Middle frontal gyrus (tissue), 1 donor: ENCODE measurements around the gene PHPT1.
"Not testable (repeated sequence)": the region's sequence is repeated elsewhere in the genome, so short reads cannot be mapped to it uniquely, and the experiment has no call there.

Source experiments
- DNase-seq: peaks from one replicate; pipeline ENCODE4 v3.0.0-alpha.2; 2015; ENCODE audit warnings: low spot score; ENCODE audit errors: extremely low spot score

The PHPT1 gene

DNA sequence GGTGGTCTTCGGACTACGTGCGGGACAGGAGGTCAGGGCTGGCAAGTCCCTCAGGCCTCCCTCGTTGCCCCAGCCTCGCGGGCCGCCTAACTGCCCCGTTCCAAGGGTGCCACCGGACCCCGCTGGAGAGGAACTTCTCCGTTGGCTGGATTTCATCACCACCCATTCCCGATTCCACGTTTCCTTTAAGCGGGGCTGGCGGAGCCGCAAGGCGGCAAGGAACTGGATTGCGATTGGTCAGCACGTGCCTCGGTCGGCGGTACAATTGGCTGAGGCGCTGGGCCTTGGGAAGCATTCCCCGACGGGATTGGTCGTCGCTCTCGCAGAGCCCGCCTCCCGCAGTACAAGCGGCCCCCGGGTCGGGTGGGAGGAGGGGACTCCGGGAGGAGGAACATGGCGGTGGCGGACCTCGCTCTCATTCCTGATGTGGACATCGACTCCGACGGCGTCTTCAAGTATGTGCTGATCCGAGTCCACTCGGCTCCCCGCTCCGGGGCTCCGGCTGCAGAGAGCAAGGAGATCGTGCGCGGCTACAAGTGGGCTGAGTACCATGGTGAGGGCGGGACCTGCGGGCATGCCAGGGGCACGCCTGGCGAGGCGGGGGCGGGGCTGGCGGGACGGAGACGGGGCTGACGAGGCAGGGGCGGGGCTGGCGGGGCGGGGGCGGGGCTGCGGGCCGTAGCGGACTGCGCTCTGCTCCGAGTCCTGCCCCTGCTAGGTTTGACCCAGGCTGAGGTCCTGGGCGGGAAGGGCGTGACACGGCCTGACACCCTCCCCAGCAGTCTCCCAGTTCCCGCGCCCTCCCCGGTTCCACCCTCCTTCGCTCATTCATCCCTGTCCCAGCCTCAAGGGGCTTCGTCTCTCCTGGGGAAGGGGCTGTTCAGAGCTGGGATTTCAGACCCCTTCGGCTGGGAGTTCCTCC is at the start of gene PHPT1:
Gene PHPT1 (plus strand): TSS at position 372 of the 922 bp plus-strand sequence. CDS start 22 bp downstream, at position 394.
- DNase-seq = peak; percentile 97

DNA sequence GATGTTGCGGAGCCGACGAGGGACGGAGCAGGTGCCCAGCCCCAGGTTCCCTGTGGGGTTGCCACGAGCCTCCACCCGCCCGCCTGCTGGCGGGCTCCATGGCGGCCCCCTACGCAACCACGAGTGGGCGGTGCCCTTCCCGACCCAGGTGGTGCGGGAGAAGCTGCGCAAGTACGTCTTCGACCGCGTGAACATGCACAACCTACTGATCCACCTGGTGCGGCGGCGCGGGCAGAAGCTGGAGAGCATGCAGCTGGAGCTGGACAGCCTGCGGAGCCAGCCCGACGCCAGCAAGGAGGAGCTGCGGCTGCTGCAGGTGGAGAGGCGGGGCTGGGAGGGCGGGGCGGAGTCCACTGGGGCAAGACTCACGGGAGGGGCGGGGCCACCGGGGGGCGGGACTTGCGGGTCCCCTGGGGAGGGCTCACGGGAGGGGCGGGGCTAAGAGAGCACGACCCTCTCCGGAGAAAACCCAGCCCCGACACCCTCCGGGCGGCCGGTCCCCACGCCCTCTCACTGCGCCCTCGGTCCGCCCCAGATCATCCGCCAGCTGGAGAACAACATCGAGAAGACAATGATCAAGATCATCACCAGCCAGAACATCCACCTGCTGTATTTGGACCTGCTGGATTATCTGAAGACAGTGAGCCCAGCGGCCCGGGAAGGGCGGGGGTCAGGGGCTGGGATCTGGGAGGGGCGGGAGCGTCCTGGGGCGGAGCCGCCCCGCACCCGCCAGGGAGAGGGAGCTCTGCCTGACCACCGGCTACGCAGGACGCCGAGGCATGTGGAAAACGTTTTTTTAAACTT is 49.2 kb upstream of the PHPT1 start:
- no peak for DNase-seq

DNA sequence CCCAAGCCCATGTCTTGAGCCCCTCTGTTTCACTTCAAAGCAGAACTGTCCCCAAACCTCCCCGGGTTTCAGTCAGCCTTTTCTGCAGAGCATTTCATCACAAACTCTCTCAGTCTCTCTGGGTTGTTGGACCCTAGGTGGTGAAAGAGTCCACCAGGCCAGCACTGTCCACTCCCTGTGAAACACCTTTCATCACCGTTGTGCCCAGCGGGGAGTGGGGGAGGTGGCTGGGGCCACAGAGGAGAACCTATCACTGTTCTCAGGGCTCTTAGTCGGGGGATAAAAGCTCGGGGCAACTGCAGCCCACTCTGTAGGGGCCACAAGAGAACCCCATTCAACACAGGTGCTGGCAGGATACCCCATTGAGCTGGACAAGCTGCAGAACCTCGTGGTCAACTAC is 46.9 kb upstream of the PHPT1 start:
- no peak for DNase-seq

DNA sequence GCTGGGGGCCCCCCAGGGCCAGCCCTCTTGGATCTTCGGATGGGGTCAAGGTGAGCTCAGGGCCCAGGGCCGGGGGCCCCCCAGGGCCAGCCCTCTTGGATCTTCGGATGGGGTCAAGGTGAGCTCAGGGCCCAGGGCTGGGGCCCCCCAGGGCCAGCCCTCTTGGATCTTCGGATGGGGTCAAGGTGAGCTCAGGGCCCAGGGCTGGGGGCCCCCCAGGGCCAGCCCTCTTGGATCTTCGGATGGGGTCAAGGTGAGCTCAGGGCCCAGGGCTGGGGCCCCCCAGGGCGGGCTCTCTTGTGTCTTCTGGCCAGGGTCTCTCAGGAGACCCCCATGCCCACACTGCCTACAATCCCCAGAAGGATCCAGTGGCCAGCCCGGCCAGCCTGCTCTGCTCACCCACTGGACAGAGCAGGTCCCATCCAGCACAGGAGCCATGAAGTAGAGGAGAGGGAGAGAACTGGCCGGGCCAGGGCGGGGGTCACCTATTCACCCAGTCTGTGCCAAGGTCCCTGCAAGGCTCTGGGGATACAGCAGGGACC is 46.1 kb upstream of the PHPT1 start:
- not testable (repeated sequence) for DNase-seq

DNA sequence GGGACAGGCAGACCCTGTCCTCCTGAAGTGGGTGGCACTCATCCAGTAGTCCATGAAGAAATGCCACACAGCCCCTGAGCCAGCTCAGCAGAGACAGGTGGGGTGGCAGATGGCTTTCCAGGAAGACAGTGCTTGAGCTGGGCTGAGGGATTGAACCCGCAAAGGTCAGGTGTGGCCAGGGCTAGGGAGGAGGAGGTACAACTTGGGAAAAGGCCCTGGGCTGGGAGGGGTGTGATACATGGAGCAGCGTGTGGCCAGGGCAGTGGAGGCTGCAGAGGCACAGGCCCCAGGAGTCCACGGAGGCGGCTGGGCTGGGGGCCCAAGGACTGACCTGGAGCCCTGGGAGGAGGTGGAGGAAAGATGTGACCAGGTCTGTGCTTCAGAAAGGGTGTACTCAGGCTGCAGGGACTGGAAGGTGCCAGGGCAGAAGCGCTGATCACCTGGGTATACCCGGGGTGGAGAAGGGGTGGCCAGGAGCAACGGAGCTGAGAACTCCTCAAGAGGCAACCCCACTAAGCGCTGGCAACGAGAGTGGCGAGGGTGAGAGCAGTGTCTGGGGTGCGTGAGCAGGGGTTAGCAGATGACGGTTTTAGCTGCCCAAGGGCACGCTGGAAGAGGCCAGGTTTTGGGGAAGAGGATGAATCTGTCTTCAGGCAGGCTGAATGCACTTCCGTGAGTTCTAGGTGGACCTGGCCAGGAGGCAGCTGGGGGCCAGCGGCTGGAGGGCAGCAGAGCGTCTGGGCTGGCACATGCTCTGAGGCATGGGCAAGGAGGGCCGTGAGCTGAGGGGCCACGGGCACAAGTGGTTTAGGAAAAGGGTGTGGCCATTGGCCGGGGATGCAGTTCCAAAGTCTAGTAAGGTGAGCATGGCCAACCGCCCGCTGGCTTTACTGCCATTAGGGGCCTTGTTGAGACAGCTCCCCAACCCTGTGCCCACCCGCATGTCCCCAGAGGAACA is 45.4 kb upstream of the PHPT1 start:
- no peak for DNase-seq

DNA sequence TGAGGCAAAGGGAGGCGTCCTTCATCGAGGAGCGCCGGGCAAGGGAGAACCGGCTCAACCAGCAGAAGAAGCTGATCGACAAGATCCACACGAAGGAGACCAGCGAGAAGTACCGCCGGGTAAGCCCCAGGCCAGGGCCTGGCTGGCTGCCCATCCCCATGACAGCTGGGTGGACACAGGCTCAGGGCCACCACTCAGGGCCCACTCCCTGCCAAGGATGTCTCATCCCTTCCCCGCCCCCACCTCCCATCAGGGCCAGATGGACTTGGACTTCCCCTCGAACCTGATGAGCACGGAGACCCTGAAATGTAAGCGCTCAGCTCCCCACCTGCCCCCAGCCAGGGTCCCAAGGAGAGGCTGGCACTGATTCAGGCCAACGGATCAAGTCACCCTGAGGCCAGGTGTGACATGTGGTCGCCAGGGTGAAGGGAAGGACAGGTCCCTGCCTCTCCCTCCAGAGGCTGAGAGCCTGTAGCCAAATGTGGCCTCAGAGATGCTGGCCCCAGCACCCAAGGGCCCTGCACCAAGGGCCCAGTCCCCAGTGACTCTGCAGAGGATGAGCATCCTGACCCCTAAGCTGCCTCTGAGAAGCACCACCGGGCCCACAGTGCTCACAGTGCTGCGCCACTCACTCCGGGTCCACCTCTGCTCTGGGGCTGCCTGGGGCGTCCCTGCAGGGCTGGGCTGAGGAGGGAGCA is 44.6 kb upstream of the PHPT1 start:
- DNase-seq = no peak

DNA sequence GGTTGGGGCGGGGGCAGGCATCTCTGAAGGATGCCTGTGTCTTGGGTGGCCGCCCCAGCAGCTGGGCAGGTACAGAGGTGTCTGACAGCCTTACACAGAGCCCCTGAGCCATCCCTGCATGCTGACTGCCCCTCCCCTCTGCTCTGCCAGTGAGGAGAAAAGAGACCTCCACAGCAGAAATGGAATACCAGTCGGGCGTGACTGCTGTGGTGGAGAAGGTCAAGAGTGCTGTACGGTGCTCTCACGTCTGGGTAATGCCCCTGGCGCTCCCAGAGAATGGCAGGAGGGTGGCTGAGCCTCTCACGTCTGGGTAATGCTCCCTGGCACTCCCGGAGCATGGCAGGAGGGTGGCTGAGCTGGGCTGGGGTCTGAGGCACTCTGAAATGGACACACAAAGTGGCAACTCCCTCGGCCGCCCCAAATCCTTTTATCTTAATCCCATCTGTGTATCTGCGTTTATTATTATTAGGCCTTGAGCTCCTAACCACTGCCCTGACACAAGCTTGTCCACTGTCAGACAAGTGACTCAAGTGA is 43.9 kb upstream of the PHPT1 start:
- no peak for DNase-seq

DNA sequence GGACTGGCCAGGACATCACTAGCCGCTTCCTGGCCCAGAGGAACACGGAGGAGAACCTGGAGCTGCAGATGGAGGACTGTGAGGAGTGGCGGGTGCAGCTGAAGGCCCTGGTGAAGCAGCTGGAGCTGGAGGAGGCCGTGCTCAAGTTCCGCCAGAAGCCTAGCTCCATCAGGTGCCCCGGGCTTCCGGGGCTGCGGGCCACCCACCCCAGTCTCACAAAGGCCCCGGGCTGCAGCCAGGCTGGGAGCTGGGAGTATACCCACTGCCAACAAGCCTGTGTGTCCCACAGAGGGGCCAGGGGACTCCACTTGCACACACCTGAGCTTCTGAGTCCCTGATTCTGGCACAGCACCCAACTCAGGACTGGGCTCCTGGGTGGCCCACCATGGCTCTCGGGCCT is 43.1 kb upstream of the PHPT1 start:
- no peak for DNase-seq

DNA sequence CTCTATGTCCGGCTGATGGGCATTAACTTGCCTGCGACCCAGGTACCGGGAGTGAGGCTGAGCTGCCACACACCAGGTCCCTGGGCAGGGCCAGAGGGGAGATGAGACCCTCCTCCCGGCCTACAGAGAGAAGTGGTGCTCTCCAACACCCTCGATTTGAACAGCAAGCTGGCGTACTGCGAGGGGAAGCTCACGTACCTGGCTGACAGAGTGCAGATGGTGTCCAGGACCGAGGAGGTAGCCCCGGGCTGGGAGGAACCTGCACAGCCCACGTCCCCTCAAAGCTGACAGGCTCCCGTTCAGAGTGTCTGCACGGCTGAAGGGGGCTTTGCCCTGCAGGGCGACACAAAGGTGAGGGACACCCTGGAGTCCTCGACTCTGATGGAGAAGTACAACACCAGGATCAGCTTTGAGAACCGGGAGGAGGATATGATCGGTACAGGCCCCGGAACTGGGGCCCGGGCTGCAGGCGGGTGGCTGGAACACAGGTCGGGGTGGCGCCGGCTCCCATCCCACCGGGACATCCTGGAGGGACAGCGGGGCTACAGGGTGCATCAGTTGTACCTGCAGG is 42.5 kb upstream of the PHPT1 start:
- no peak for DNase-seq

DNA sequence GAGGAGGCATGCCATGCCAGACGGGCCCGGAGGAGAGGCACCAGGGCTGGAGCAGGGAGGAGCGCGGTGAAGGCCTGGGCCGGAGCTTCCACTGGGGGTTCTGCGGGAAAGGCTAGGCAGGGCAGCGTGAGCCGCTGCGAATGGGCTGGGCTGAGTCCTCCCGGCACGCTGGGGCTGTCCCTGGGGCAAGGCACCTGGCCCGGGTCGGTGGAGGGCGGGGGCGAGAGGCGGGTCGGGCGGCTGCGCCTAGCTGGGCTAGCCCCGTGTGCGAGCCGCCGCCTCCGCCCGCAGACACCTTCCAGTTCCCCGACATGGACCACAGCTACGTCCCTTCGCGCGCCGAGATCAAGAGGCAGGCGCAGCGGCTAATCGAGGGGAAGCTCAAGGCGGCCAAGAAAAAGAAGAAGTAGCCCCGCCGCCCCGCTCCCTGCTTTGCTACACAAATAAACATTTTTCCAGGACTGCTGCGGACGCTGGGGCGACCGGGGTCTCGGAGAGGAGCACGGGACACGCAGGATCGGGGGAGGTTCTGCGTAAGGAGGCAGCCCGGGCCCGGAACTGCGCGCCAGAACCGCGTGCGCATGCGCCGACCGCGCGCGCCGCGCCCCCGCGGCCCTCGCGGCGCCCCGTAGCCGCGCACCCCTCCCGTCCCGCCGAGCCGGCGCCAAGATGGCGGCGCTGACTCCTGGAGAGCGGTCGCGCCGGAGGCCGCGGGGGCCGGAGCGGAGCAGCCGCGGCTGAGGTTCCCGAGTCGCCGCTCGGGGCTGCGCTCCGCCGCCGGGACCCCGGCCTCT is 41.7 kb upstream of the PHPT1 start, which contains the start of gene RABL6:
Gene RABL6 (plus strand): TSS at position 668 of the 794 bp plus-strand sequence. CDS start 249 bp downstream, outside the sequence.
- DNase-seq = no peak

DNA sequence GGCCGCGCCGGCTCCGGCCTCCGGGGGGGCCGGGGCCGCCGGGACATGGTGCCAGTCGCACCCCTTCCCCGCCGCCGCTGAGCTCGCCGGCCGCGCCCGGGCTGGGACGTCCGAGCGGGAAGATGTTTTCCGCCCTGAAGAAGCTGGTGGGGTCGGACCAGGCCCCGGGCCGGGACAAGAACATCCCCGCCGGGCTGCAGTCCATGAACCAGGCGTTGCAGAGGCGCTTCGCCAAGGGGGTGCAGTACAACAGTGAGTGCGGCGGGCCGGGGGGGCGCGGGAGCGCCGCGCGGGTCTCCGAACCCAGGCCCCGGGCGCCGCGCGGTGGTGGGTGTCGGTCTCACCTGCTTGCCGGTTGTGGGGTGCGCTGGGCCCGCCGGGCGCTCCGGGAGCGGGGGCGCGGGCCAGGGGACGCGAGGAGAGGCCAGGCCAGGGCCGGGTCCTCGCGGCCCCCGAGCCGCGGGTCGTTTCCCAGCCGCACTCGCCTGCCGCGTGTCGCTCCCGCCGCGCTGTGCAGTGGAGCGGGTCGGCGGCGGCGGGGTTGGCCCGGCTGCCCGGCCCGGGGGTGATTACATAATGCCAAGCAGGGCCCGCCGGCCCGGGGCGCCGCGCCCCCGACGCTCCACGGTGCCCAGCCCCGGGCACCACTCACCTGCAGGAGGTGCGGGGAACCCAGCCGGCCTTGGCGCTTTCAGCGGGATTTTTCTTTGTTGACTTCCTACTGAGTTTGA is 41.0 kb upstream of the PHPT1 start:
- DNase-seq = no peak

DNA sequence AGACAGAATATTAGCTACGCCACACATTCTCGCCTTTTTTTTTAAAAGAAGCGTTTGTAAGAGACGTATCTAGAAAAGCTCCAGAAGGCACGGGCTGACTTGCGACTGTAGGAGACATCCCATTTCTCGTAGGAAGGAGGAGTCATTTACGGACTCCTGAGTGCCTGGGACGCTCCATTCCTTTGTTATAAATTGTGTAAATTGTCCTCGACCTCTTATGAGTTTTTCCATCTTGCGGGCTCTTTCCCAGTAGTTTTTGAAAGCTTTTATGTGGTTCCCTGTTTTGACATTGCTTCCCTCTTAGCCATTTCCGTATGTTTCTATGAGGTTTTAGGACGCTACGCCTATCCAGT is 40.4 kb upstream of the PHPT1 start:
- no peak for DNase-seq

DNA sequence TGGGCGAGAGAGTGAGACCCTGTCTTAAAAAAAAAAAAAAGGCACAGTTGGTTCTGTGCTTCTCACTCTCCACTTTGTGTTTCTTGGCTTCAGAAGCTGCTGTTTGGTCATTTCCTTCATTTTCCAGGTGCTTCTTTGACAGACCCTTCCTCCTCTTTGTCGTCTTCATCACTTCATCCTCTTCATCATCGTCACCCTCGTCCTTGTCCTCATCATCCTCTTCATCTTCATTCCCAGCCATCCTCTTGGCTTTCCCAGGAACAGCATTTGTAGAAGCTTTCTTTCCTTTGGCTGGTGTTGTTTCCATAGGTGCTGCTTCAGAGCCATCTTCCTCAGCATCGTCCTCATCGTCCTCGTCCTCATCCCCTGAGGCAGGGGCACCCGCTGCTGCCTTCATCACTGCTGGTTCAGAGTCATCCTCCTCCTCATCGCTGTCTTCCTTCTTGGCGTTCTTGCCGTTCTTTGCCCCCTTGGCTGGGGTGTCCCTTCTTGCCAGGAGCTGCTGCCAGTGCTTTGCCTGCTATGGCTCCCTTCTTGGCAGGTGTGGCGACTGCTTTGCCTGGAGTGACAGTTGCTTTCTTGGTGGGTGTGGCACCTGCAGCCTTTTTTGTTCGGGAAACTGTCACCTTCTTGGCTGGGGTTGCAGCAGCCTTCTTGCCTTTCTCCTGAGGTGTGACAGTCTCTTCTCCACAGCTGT is 34.3 kb upstream of the PHPT1 start:
- DNase-seq = no peak

DNA sequence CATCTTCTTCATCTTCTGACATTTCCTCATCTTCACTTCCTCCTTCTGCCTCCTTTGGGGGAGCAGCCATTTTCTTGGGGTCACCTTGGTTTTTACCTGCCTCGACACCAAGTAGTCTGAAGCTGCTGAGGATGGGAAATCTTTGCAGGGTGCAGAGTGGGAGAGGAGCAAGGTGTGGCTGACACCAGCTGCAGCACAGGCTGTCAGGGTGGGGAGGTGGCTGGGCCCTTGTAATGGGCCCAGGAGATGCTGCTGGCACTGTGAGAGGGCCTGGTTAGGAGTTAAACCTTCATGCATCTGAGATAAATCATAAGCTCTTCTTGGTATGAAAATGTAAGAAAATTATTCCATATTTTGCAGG is 33.8 kb upstream of the PHPT1 start:
- no peak for DNase-seq

DNA sequence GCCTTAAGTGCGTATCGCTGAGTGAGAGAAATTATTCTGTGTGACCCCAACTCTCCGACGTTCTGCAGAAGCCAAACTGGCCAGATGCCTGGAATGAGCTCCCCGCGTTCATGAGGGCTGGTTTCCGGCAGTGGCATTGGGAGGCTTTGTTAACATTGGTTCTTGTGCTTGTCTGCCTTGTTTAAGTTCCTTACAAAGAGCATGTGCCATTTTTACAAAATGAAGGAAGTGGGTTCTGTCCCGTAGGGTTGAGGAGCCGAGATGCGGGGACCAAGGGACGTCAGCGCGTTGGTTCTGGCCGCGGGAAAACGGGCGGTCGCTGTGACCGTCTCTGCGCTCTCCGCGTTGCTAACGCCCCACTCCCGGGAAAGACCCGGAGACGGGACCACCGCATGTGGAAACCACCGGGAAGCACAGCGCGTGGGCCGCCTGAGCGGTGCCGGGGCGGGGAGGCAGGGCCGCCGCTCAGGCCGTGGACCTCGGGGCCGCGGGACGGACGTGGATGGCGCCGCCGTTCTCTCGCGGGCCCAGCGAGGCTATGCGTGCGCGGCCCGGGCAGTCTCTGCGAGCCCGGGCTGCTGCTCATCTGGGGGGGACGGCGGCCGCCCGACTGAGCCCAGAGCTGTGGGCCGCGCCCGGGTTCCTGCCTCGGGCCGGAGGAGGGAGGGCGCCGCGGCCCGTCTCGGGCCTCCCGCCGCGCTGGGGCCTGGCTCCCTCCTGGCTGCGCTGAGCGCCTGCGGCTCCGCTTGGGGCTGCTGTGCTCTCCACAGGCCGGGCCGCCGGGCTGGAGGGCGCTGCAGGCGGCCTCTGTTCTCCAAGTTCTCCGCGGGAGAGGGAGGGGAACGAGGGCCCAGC is 28.0 kb upstream of the PHPT1 start:
- DNase-seq = no peak

DNA sequence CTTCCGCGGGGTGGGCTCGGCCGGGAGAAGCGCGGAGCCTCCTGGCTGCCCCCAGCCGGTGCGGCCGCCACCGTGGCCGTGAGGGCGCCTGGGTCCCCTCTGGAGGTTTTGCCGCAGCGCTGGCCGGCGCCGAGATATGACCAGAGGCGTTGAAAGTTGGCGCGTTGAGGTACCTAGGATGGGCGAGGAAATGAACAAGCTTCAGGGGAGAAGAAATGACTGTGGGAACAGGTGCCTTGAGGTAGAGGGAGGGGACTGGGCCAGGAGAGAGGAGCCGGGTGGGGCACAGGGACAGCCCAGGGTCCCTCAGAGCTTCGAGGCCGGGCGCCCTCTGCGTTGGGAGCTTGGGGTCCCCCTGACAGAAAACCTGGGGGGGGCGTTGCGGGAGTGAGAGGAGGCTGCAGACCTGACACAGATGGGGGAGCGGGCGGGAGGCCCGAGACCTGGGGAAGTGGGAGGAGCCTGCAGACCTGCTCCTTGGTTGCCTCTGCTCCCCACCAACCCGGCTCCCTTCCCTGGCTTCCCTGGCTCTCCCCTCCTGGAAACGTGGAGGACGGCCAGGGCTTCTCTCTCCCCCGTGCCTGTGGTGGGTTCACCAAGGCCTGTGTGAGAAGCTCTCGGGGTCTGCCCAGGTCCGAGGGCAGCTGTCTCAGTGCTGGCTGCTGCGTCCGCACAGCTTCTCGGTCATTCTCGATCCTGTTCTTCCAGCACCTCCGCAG is 27.2 kb upstream of the PHPT1 start:
- no peak for DNase-seq
